H1 (cell line): ENCODE measurements around the gene SCAPER. TPM values are rescaled to one million over a fixed set of nuclear protein-coding genes. Genes with fewer than 3 reads are reported as not detected.
A peak's percentile ranks its signal among the peaks of the same experiment; 100 is the strongest.

Source experiments
- CTCF ChIA-PET: fragments of 300-600 bp; sonication (Branson Sonifier 250); formaldehyde crosslinking; loops from one replicate; lab custom pipeline; 2021; ENCODE audit not compliant: partially characterized antibody; lab: Charles Lee
- POLR2A ChIA-PET: fragments of 300-600 bp; sonication (Branson Sonifier 250); formaldehyde crosslinking; loops from one replicate; lab custom pipeline; 2021; ENCODE audit warnings: inconsistent platforms; ENCODE audit not compliant: partially characterized antibody; lab: Charles Lee
- DNase-seq, 2 experiments: peaks; one replicate each; pipeline versions ENCODE4 v3.0.0 to v3.0.0-alpha.2; 2010 to 2022; ENCODE audit warnings: low spot score in 2 of 2, low read depth in 1 of 2, mixed read lengths in 1 of 2
- FAIRE-seq: peaks from 2 replicates; lab custom pipeline; 2011; peaks lifted over from hg19 to GRCh38; lab: Jason Lieb, UNC
- H2AFZ ChIP-seq: 2 replicates; pipeline ENCODE4 v1.8.1; 2012; ENCODE audit warnings: low read length, inconsistent platforms
- H2AK5ac ChIP-seq: 2 replicates; pipeline ENCODE4 v1.6.1; 2013; ENCODE audit warnings: low read depth, low read length
- H2BK120ac ChIP-seq: replicated peaks from 2 replicates; pipeline ENCODE3; 2013; ENCODE audit warnings: low read depth, low read length, inconsistent platforms
- H2BK12ac ChIP-seq: 2 replicates; pipeline ENCODE4 v1.6.1; 2013; ENCODE audit warnings: low read depth, low read length
- H2BK15ac ChIP-seq: 2 replicates; pipeline ENCODE4 v1.6.1; 2013; ENCODE audit warnings: low read length
- H2BK20ac ChIP-seq: 2 replicates; pipeline ENCODE4 v1.6.1; 2013; ENCODE audit warnings: low read length
- H2BK5ac ChIP-seq: 2 replicates; pipeline ENCODE4 v1.6.1; 2013; ENCODE audit warnings: low read depth, low read length
- H3K14ac ChIP-seq: 2 replicates; pipeline ENCODE4 v1.6.1; 2013; ENCODE audit warnings: inconsistent platforms; ENCODE audit not compliant: insufficient read length
- H3K18ac ChIP-seq: 2 replicates; pipeline ENCODE4 v1.6.1; 2013; ENCODE audit warnings: low read length; ENCODE audit errors: extremely low read depth
- H3K23ac ChIP-seq: 2 replicates; pipeline ENCODE4 v1.6.1; 2013; ENCODE audit warnings: inconsistent platforms; ENCODE audit not compliant: insufficient read length
- H3K23me2 ChIP-seq: 2 replicates; pipeline ENCODE4 v1.6.1; 2013; ENCODE audit warnings: low read depth, low read length
- H3K27ac ChIP-seq: 2 replicates; pipeline ENCODE4 v1.6.1; 2011; ENCODE audit warnings: low read depth, low read length, inconsistent platforms
- H3K27me3 ChIP-seq, 4 experiments: replicated peaks in 1 of 4; 1 replicate in 1 of 4; 2 replicates in 3 of 4; pipeline versions ENCODE4 v1.6.1 to v1.8.1; 2011 to 2013; ENCODE audit warnings: low read length in 3 of 4, mild to moderate bottlenecking in 3 of 4, inconsistent platforms in 2 of 4, mixed read lengths in 2 of 4, moderate library complexity in 1 of 4; ENCODE audit not compliant: control insufficient read depth in 3 of 4, insufficient read depth in 3 of 4; ENCODE audit errors: extremely low read depth in 1 of 4
- H3K36me3 ChIP-seq, 4 experiments: 2 replicates each; pipeline versions ENCODE4 v1.6.1 to v1.8.1; 2011 to 2013; ENCODE audit warnings: mild to moderate bottlenecking in 4 of 4, low read length in 3 of 4, moderate library complexity in 2 of 4, control low read depth in 1 of 4, inconsistent platforms in 1 of 4; ENCODE audit not compliant: insufficient read depth in 4 of 4, control insufficient read depth in 2 of 4
- H3K4ac ChIP-seq: replicated peaks from 2 replicates; pipeline ENCODE3; 2013; ENCODE audit warnings: low read length, low read depth, mixed read lengths, inconsistent platforms; ENCODE audit not compliant: insufficient read length
- H3K4me1 ChIP-seq, 4 experiments: replicated peaks in 1 of 4; 1 replicate in 1 of 4; 2 replicates in 3 of 4; pipeline versions ENCODE4 v1.6.1 to v1.8.1; 2011 to 2013; ENCODE audit warnings: low read length in 3 of 4, inconsistent platforms in 2 of 4, mixed read lengths in 1 of 4; ENCODE audit not compliant: insufficient read depth in 4 of 4, control insufficient read depth in 3 of 4
- H3K4me2 ChIP-seq, 2 experiments: 2 replicates each; pipeline versions ENCODE4 v1.6.1 to v1.8.1; 2011 to 2013; ENCODE audit warnings: low read depth in 2 of 2, low read length in 2 of 2, control low read depth in 1 of 2, inconsistent platforms in 1 of 2, mild to moderate bottlenecking in 1 of 2; ENCODE audit not compliant: insufficient read depth in 1 of 2
- H3K4me3 ChIP-seq, 4 experiments: fragments of 200-600, 300-600 bp in 1 of 4; sonication (generic), shearing (Covaris generic), sonication (Bioruptor Twin) in 1 of 4; 2 replicates each; pipeline versions ENCODE4 v1.5.1 to v1.8.1; 2011 to 2016; ENCODE audit warnings: low read length in 4 of 4, low read depth in 3 of 4, control low read depth in 2 of 4, inconsistent platforms in 2 of 4, mild to moderate bottlenecking in 2 of 4, mixed read lengths in 1 of 4, moderate library complexity in 1 of 4; ENCODE audit not compliant: insufficient read depth in 2 of 4; ENCODE audit errors: extremely low read depth in 1 of 4
- H3K56ac ChIP-seq: replicated peaks from 2 replicates; pipeline ENCODE3; 2013; ENCODE audit warnings: low read depth, mild to moderate bottlenecking, mixed read lengths, low read length, inconsistent platforms; ENCODE audit not compliant: insufficient read length
- H3K79me1 ChIP-seq: 2 replicates; pipeline ENCODE4 v1.6.1; 2013; ENCODE audit warnings: low read depth, low read length, control low read depth
- H3K79me2 ChIP-seq, 2 experiments: 2 replicates each; pipeline versions ENCODE4 v1.6.1 to v1.8.1; 2012 to 2013; ENCODE audit warnings: low read length in 2 of 2, mild to moderate bottlenecking in 2 of 2, inconsistent platforms in 1 of 2; ENCODE audit not compliant: insufficient read depth in 2 of 2, control insufficient read depth in 1 of 2
- H3K9ac ChIP-seq, 4 experiments: replicated peaks in 1 of 4; 1 replicate in 1 of 4; 2 replicates in 3 of 4; pipeline versions ENCODE4 v1.6.1 to v1.8.1; 2011 to 2013; ENCODE audit warnings: low read depth in 3 of 4, low read length in 3 of 4, control low read depth in 2 of 4, mild to moderate bottlenecking in 2 of 4, moderate library complexity in 2 of 4, inconsistent platforms in 1 of 4; ENCODE audit errors: extremely low read depth in 1 of 4
- H3K9me3 ChIP-seq, 2 experiments: 2 replicates each; pipeline versions ENCODE4 v1.6.1 to v1.8.1; 2012 to 2013; ENCODE audit warnings: mild to moderate bottlenecking in 2 of 2, moderate library complexity in 2 of 2, control low read depth in 1 of 2, inconsistent platforms in 1 of 2, low read depth in 1 of 2, low read length in 1 of 2, mixed read lengths in 1 of 2; ENCODE audit not compliant: insufficient read depth in 2 of 2
- H4K20me1 ChIP-seq, 2 experiments: replicated peaks in 1 of 2; 2 replicates each; pipeline versions ENCODE3 to v1.8.1; 2011 to 2013; ENCODE audit warnings: inconsistent platforms in 2 of 2, low read length in 2 of 2, mild to moderate bottlenecking in 1 of 2; ENCODE audit not compliant: insufficient read depth in 2 of 2, control insufficient read depth in 1 of 2
- H4K5ac ChIP-seq: 2 replicates; pipeline ENCODE4 v1.6.1; 2013; ENCODE audit warnings: low read length, low read depth, mixed read lengths, inconsistent platforms; ENCODE audit not compliant: insufficient read length
- H4K8ac ChIP-seq: 2 replicates; pipeline ENCODE4 v1.8.0; 2013; ENCODE audit warnings: mild to moderate bottlenecking, moderate library complexity, low read length, inconsistent platforms; ENCODE audit not compliant: insufficient read depth; ENCODE audit errors: extremely low read depth
- H4K91ac ChIP-seq: replicated peaks from 2 replicates; pipeline ENCODE3; 2013; ENCODE audit warnings: low read length, mixed read lengths, inconsistent platforms; ENCODE audit not compliant: insufficient read length
- TCF12 ChIP-seq: IDR thresholded peaks from 2 replicates; pipeline ENCODE4 v1.6.1; 2011; ENCODE audit warnings: low read depth, mild to moderate bottlenecking, low read length
- ZNF274 ChIP-seq: IDR thresholded peaks from 2 replicates; pipeline ENCODE4 v1.7.0; 2012; ENCODE audit warnings: low read length, borderline replicate concordance; ENCODE audit errors: extremely low read depth
- WGBS, 2 experiments: shearing (Covaris generic) in 1 of 2; methylation state at CpG; one replicate each; pipeline versions ENCODE4 v1.1.6 to v1.1.7; 2013 to 2015; ENCODE audit warnings: low lambda C conversion rate in 2 of 2, mixed read lengths in 2 of 2, inconsistent platforms in 1 of 2, low coverage in 1 of 2, missing lambda C conversion rate in 1 of 2; ENCODE audit not compliant: insufficient replicate concordance in 2 of 2, insufficient coverage in 1 of 2, insufficient read length in 1 of 2; ENCODE audit errors: extremely low coverage in 1 of 2, missing lambda C conversion rate in 1 of 2; 5-methylcytosine and 5-hydroxymethylcytosine counted together
- polyA plus RNA-seq, 7 experiments: library from polyadenylated mRNA; depleted of rRNA in 3 of 7; stranded (reverse) in 5 of 7; unstranded in 2 of 7; fragments of >200 nt in 5 of 7; fragments of 200-250 nt in 2 of 7; gene quantifications; 1 replicate in 5 of 7; 2 replicates in 1 of 7; 4 replicates in 1 of 7; pipeline versions ENCODE4 v1.2.1 to v1.2.3, GENCODE V29; 2011 to 2013; ENCODE audit warnings: missing spikeins in 2 of 7, mixed read lengths in 2 of 7
- total RNA-seq: library from RNA; stranded (reverse); fragmentation: NEBNext Ultra II Directional; extraction: Animal tissue kit (Norgen Biotek cat#: 25700); gene quantifications from 2 replicates; pipeline ENCODE4 v1.2.1, GENCODE V29; 2021

Gene SCAPER
- total and polyA plus RNA-seq, 2 of the 8 experiments (the other 6 are each of a cell fraction or from before 2014, with no cell fraction given) = 1.6 to 6.8 TPM

DNA sequence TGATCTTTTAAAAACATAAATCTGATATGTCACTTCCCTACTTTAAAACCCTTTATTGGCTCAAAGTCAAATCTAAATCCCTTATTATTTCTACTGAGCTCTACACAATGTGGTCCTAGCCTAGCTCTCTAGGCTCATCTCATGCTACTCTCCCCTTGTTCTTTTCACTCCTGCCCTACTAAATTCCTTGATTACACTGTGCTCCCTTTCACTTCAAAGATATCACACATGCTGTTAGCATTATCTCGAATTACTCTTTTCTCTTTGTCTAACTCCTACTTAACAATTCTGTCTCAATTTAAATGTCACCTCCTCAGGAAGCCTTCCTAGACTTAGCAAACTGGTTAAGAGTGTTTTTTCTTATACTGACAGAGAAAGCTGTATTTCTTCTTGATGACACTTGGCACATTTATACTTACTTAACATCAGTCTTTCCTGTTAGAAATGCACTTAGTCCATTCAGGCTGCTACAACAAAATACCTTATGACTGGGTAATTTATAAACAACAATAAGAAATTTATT, 102.0 kb downstream of the SCAPER start:
- Histone ChIP-seq H2BK20ac (no peak overlapping the region), H3K4me1 (peaks cover 0 to 5% (median 1%) of the 10 kb centered on the region in 4 experiments; a peak in 1 of 7 replicates), H3K4me2 (no peak overlapping the region), H3K9ac (no peak overlapping the region), H2BK120ac (no peak overlapping the region), H3K18ac (no peak overlapping the region), H4K8ac (no peak overlapping the region), H2BK15ac (no peak overlapping the region), H3K23ac (no peak overlapping the region), H2AFZ (no peak overlapping the region), H3K23me2 (no peaks in the 10 kb centered on the region), H3K27me3 (no peaks in the 10 kb centered on the region), H3K14ac (no peak overlapping the region), H3K79me2 (no peaks in the 10 kb centered on the region), H4K20me1 (no peaks in the 10 kb centered on the region), H3K4ac (no peak overlapping the region), H4K5ac (no peak overlapping the region), H3K79me1 (no peaks in the 10 kb centered on the region), H4K91ac (no peak overlapping the region), H3K56ac (no peak overlapping the region), H2BK12ac (no peak overlapping the region), H3K36me3 (no peaks in the 10 kb centered on the region), H2AK5ac (no peak overlapping the region), H3K27ac (no peak overlapping the region), H3K9me3 (no peaks in the 10 kb centered on the region), H2BK5ac (no peak overlapping the region), H3K4me3 (no peak overlapping the region)
- TF ChIP-seq ZNF274 = no peak
- TF ChIP-seq TCF12 = no peak
- DNase-seq = no peak
- POLR2A ChIA-PET = interaction anchor here (0.5 kb wide), 1 partner anchor 101 kb away, joined by 3 read pairs; no protein-coding TSS in a partner anchor
- peak; percentile 63 for FAIRE-seq
- CTCF ChIA-PET = interaction anchor here (0.6 to 1.7 kb wide), 4 partner anchors 10 to 654 kb away, joined by 3 to 5 read pairs (median 3); no protein-coding TSS in a partner anchor
- WGBS, 2 experiments = 78% methylated on average over 1 of the region's 1 CpG; no CpG with 5 or more reads in 1 of the 2 experiments
